ENCODE data around the gene FOXP2.
"Not testable (repeated sequence)": the region's sequence is repeated elsewhere in the genome, so short reads cannot be mapped to it uniquely, and the experiment has no call there.

Gene FOXP2

GRCh38 chr7:114606100-114606499 lies 191.5 kb downstream of the FOXP2 start:
- no peak for DNase-seq

GRCh38 chr7:114608822-114609221 lies 194.2 kb downstream of the FOXP2 start:
- DNase-seq, result not testable (repeated sequence)

DNA sequence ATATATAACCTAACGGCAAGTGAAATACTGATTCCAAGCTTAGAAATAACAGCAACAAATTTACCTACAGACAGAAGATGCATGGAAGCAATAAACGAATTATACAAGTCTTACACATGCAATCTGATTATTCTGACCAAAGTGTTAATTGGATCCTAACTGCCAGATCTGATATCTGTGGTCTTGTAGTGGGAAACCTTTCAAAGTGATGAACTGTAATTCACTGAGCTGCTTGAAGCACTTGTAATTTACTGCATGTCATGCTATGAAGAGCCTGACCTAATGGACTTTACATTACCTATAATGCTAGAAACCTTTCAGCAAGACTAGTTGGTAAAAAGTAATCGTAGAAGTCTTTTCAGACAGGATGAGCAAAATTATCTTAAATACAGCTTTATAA lies 205.6 kb downstream of the FOXP2 start:
- DNase-seq, result no peak

- DNase-seq, result no peak
Observed at GRCh38 chr7:114622221-114622620, 207.6 kb downstream of the FOXP2 start.

- DNase-seq, result no peak
Observed at GRCh38 chr7:114623146-114623545, 208.5 kb downstream of the FOXP2 start.

- no peak for DNase-seq
Observed at GRCh38 chr7:114627231-114627630, 212.6 kb downstream of the FOXP2 start.

DNA sequence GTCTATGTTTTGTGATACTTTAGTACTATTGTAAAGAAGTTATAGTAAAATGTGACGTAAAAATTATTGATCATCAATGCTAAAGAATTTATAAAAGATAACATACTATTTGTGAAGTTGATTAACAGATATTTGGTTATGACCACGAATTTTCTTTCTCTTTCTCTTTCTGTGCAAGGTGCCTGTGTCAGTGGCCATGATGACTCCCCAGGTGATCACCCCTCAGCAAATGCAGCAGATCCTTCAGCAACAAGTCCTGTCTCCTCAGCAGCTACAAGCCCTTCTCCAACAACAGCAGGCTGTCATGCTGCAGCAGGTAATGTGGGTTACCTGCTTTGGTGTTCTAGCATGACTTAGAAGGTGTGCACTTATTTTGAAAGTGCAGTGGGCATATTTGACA lies 213.7 kb downstream of the FOXP2 start:
- no peak for DNase-seq

- no peak for DNase-seq
Observed at GRCh38 chr7:114629762-114630161, 215.1 kb downstream of the FOXP2 start.

- DNase-seq, result no peak
Observed at GRCh38 chr7:114630201-114630990, 215.8 kb downstream of the FOXP2 start.

GRCh38 chr7:114631249-114631822 lies 216.7 kb downstream of the FOXP2 start:
- DNase-seq, result no peak

DNA sequence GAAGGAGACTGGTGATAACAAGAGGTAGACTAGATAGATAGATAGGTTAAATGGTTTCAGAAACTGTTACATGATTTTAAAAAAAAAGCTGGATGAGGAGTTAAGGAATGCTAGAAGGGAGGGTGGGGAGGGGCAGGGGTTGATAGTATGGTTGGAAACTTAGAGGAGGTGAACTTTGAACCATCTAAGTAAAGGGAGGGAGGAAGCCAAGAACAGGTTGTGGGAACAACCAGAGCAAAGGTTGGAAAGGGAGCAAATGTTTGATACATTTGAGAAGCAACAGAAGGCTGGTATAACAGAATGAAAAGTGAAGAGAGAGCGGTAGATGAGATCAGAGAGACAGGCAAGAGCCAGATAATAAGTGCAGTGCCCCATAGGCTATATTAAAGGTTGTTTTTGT lies 224.8 kb downstream of the FOXP2 start:
- no peak for DNase-seq

DNA sequence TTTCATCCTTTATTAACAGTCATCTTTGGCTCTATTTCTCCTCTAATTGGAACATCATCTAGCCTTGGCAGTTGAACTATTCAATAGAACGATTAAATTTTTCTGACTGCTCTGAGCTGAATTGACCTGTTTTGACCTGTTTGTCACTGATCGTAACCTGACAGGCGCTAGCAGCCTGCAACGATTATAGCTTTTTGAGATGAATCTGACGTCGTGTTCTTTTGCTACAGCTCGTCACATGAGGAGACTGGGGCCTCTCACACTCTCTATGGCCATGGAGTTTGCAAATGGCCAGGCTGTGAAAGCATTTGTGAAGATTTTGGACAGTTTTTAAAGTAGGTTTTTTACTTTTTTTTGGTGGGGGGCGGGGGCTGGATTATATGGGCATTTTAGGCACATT lies 229.8 kb downstream of the FOXP2 start:
- no peak for DNase-seq

GRCh38 chr7:114645451-114645850 lies 230.8 kb downstream of the FOXP2 start:
- no peak for DNase-seq

DNA sequence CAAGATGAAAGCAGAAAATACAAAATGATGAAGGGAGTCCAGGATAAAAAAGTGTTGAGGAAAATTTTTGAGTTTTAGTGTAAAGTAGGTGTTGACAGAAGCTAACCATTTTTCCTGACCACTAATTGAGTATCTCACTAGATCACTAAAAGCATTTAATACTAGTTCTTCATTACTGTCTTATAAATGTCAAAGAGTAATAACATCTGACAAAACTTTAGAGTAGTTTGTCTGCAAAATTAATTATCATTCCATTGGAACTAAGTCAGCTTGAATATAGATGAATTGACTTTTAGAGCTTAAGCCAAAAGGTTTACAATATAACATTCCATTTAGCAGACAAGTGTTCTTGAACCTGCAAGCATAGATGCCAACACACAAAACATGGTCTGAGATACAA lies 232.9 kb downstream of the FOXP2 start:
- DNase-seq, result no peak

DNA sequence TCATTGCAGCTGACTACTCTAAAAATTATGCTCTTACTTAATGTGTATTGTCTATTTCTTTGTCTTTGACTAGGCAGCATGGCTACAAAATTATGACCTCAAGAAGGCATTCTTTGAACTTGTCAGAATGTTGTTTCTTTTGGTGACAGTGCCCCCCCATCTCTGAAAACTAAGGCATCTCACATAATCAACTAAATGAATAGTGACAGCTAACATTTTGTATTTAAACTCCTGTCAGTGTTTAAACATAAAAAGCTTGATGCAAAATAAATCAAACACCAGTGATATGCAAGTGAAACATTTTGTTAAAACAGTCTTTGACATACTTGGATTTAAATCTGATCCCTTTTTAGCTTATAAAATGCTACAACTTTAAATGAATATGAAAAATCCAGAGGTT lies 233.5 kb downstream of the FOXP2 start:
- no peak for DNase-seq

GRCh38 chr7:114648680-114649079 lies 234.1 kb downstream of the FOXP2 start:
- no peak for DNase-seq

DNA sequence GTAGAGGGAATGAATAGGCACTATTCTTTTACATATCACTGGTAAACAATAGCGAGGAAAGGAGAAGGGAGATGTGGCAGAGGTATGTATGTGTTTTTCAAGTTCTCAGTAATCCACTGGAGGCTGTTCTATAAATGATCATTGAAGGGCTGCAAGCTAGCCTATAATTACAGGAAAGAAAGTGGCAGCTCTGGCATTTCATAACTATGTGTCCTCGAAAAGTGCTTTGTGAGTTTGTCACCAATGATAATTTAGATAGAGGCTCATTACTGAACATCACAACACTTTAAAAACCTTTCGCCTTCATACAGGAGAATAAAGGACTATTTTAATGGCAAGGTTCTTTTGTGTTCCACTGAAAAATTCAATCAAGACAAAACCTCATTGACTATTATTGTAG lies 235.1 kb downstream of the FOXP2 start:
- DNase-seq, result no peak

GRCh38 chr7:114650491-114650890 lies 235.9 kb downstream of the FOXP2 start:
- no peak for DNase-seq

- DNase-seq, result no peak
Observed at GRCh38 chr7:114652041-114652440, 237.4 kb downstream of the FOXP2 start.

DNA sequence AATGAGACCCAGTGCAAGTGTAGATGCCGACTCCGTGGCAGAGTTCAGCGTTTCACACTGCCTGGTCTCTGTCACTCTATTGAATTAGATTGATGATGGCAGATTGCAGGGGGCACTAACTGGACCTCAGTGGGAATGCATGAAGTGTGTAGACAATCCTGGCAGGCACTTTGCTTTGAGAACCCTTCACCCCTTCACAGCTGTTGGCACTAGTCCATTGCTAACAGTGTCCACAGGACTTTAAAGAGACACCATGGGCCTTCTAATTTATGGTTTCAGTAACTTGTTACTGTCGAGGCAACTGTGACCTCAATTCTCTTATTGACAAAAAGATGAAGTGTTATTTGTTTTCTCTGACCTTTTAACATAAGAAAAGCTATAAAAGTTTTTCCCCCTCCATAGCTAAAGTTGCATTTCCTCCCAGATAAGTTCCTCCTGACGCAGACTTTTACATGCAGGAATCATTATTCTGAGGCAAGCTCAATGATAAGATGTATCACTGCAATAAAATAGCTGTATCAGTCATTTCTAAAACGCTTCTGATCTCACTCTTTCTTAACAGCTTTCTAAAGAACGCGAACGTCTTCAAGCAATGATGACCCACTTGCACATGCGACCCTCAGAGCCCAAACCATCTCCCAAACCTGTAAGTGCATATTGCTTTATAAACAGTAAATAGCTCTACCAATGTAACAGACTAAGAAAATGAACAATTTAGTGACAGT lies 238.9 kb downstream of the FOXP2 start:
- DNase-seq, result no peak

DNA sequence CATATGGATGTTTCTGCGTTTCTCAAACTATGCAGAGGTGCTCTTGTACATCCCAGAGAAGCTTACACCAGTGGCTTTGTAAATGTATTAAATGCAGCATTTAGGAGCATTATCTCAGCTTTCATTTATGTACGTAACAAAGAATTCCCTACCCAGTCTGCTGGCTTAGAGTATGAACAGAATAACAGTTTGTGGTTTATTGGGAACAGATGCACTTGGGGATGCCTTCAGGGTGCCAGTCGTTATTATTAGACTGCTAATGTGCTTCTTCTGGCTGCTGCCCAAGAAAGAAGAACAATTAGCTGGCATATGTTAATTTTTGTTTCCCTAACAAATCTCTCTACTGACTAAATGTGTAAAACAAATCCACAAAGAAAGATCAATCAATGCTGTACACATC lies 241.9 kb downstream of the FOXP2 start:
- no peak for DNase-seq

- DNase-seq, result no peak
Observed at GRCh38 chr7:114657279-114657678, 242.7 kb downstream of the FOXP2 start.

DNA sequence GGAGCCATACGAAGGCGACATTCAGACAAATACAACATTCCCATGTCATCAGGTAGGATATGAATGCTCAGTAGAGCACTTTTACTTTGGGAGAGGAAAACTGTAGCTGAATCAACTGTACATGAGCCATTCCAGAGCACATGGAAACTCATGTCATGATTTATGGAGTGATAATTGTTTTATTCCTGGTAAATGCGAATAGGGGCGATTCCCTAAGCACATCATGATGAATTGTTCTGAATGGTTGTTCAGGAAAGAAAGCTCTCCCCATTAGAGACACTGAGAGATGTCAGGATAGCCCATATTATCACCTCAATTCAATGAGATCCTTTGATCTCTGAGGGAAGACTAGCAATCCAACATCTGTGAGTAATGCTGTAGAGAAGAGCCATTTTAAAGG lies 243.6 kb downstream of the FOXP2 start:
- DNase-seq, result no peak

All from effector CD4-positive, alpha-beta T cell (primary cell).